ENCODE results near the gene KCNK5. TPM values are rescaled to one million over a fixed set of nuclear protein-coding genes. Genes with fewer than 3 reads are reported as not detected.

KCNK5 gene
- total RNA-seq, 6 donors from 2014 or later: 8.9 to 34.6 (median 17.3) TPM

- no peaks in the 10 kb centered on the region for H3K9me3 ChIP-seq
- no peaks in the 10 kb centered on the region for H3K27me3 ChIP-seq
- H3K27ac ChIP-seq: no peak overlapping the region
- H3K4me1 ChIP-seq: no peaks in the 10 kb centered on the region
- DNase-seq: no peak
- TF ChIP-seq CTCF (IDR thresholded peaks at IDR 0.05) (no peak), POLR2A (IDR thresholded peaks at IDR 0.05) (no peak), EP300 (IDR thresholded peaks at IDR 0.05) (no peak), POLR2AphosphoS5 (IDR thresholded peaks at IDR 0.05) (no peak)
- no peak overlapping the region for H3K4me3 ChIP-seq
- WGBS, 2 donors: 86 to 93% methylated on average over 2 of the region's 2 CpGs
- H3K36me3 ChIP-seq: no peaks in the 10 kb centered on the region
- no peak for ATAC-seq (ENCODE audit: low FRiP score in 2 of 2)
Measured at GRCh38 chr6:39260456-39260855, 31.2 kb upstream of the KCNK5 start.

- H3K27me3 ChIP-seq: no peaks in the 10 kb centered on the region
- no peaks in the 10 kb centered on the region for H3K36me3 ChIP-seq
- ATAC-seq (ENCODE audit: low FRiP score in 2 of 2): no peak
- H3K27ac ChIP-seq: no peak overlapping the region
- WGBS, 2 donors: 73 to 77% methylated on average over 2 of the region's 2 CpGs
- no peak for DNase-seq
- no peak for TF ChIP-seq POLR2A (IDR thresholded peaks at IDR 0.05)
- no peak for TF ChIP-seq EP300 (IDR thresholded peaks at IDR 0.05)
- no peak for TF ChIP-seq POLR2AphosphoS5 (IDR thresholded peaks at IDR 0.05)
- no peak for TF ChIP-seq CTCF (IDR thresholded peaks at IDR 0.05)
- no peaks in the 10 kb centered on the region for H3K9me3 ChIP-seq
- H3K4me1 ChIP-seq: peaks cover 0 to 3% (median 0%) of the 10 kb centered on the region in 4 donors
- H3K4me3 ChIP-seq: no peak overlapping the region
Measured at GRCh38 chr6:39256294-39256940, 27.1 kb upstream of the KCNK5 start.

- Histone ChIP-seq H3K9me3 (no peaks in the 10 kb centered on the region), H3K27ac (no peak overlapping the region), H3K27me3 (no peaks in the 10 kb centered on the region), H3K36me3 (no peaks in the 10 kb centered on the region), H3K4me1 (peaks cover 0 to 3% (median 0%) of the 10 kb centered on the region in 4 donors), H3K4me3 (no peak overlapping the region)
- no peak for ATAC-seq (ENCODE audit: low FRiP score in 2 of 2)
- no peak for TF ChIP-seq EP300 (IDR thresholded peaks at IDR 0.05)
- no peak for TF ChIP-seq CTCF (IDR thresholded peaks at IDR 0.05)
- TF ChIP-seq POLR2A (IDR thresholded peaks at IDR 0.05): no peak
- no peak for TF ChIP-seq POLR2AphosphoS5 (IDR thresholded peaks at IDR 0.05)
- no peak for DNase-seq
- 92 to 93% methylated on average over 4 of the region's 4 CpGs for WGBS, 2 donors
Measured at GRCh38 chr6:39254999-39255535, 25.8 kb upstream of the KCNK5 start.

GRCh38 chr6:39251406-39251805, 22.1 kb upstream of the KCNK5 start:
- TF ChIP-seq POLR2A (IDR thresholded peaks at IDR 0.05) (no peak), POLR2AphosphoS5 (IDR thresholded peaks at IDR 0.05) (no peak), EP300 (IDR thresholded peaks at IDR 0.05) (no peak), CTCF (IDR thresholded peaks at IDR 0.05) (no peak)
- no peak overlapping the region for H3K27ac ChIP-seq
- ATAC-seq (ENCODE audit: low FRiP score in 2 of 2) (peak in 1 of 2 donors; percentile 73), DNase-seq (peak in 1 of 2 donors; percentile 31)
- H3K36me3 ChIP-seq: no peaks in the 10 kb centered on the region
- peaks cover 0 to 3% (median 0%) of the 10 kb centered on the region in 4 donors for H3K4me1 ChIP-seq
- no peak overlapping the region for H3K4me3 ChIP-seq
- H3K27me3 ChIP-seq: no peaks in the 10 kb centered on the region
- H3K9me3 ChIP-seq: no peaks in the 10 kb centered on the region
- 20 to 26% methylated on average over 8 of the region's 8 CpGs for WGBS, 2 donors

- Histone ChIP-seq H3K4me1 (peaks cover 0 to 3% (median 0%) of the 10 kb centered on the region in 4 donors), H3K27ac (no peak overlapping the region), H3K4me3 (no peak overlapping the region), H3K36me3 (no peaks in the 10 kb centered on the region), H3K27me3 (no peaks in the 10 kb centered on the region), H3K9me3 (no peaks in the 10 kb centered on the region)
- ATAC-seq (ENCODE audit: low FRiP score in 2 of 2) (no peak), DNase-seq (no peak)
- TF ChIP-seq POLR2AphosphoS5 (IDR thresholded peaks at IDR 0.05) (no peak), POLR2A (IDR thresholded peaks at IDR 0.05) (no peak), EP300 (IDR thresholded peaks at IDR 0.05) (no peak), CTCF (IDR thresholded peaks at IDR 0.05) (no peak)
Measured at GRCh38 chr6:39250507-39250906, 21.2 kb upstream of the KCNK5 start.

Data from upper lobe of left lung (tissue), 6 donors.